HCT116 (cell line): ENCODE measurements around the gene CTNNA2.

Source experiments
- CEBPB ChIP-seq: IDR thresholded peaks from 2 replicates; pipeline ENCODE4 v1.6.1; 2012; ENCODE audit warnings: low read depth
- CTCF ChIP-seq, 3 experiments: fragments of 200-600 bp in 1 of 3; sonication (generic) in 1 of 3; IDR thresholded peaks in 2 of 3; conservative IDR thresholded peaks in 1 of 3; 2 replicates each; pipeline ENCODE4 v1.5.1; 2012 to 2017; ENCODE audit warnings: low read depth in 2 of 3, low read length in 2 of 3, antibody characterized with exemption in 1 of 3, borderline replicate concordance in 1 of 3, control low read depth in 1 of 3, mild to moderate bottlenecking in 1 of 3, mixed read lengths in 1 of 3, mixed run types in 1 of 3, moderate library complexity in 1 of 3; ENCODE audit not compliant: insufficient read depth in 1 of 3
- ELF1 ChIP-seq: IDR thresholded peaks from 2 replicates; pipeline ENCODE4 v1.6.1; 2012; ENCODE audit warnings: low read depth, borderline replicate concordance
- EZH2 ChIP-seq: fragments of 200-600 bp; sonication (generic); IDR thresholded peaks from 2 replicates; pipeline ENCODE4 v1.6.1; 2017; ENCODE audit warnings: antibody characterized with exemption, mixed run types
- EZH2phosphoT487 ChIP-seq: fragments of 200-600 bp; IDR thresholded peaks from 2 replicates; pipeline ENCODE4 v1.6.1; 2018; ENCODE audit warnings: antibody characterized with exemption, borderline replicate concordance
- JUND ChIP-seq: IDR thresholded peaks from 2 replicates; pipeline ENCODE4 v1.6.1; 2012
- POLR2A ChIP-seq: IDR thresholded peaks from 2 replicates; pipeline ENCODE4 v1.7.0; 2011; ENCODE audit warnings: borderline replicate concordance; ENCODE audit not compliant: insufficient read depth, insufficient read length; ENCODE audit errors: extremely low read depth
- POLR2AphosphoS5 ChIP-seq: IDR thresholded peaks from 2 replicates; pipeline ENCODE4 v1.6.1; 2011; ENCODE audit warnings: mild to moderate bottlenecking, low read depth, low read length, moderate library complexity
- SIN3A ChIP-seq: IDR thresholded peaks from 2 replicates; pipeline ENCODE4 v1.6.1; 2012; ENCODE audit warnings: low read depth
- SP1 ChIP-seq: IDR thresholded peaks from 2 replicates; pipeline ENCODE4 v1.6.1; 2012; ENCODE audit warnings: low read depth
- YY1 ChIP-seq: IDR thresholded peaks from 2 replicates; pipeline ENCODE4 v1.6.1; 2011; ENCODE audit warnings: low read length, low read depth, moderate library complexity, mild to moderate bottlenecking; ENCODE audit not compliant: insufficient replicate concordance; ENCODE audit errors: extremely low read depth
- ZBTB33 ChIP-seq: IDR thresholded peaks from 2 replicates; pipeline ENCODE4 v1.6.1; 2011; ENCODE audit warnings: mild to moderate bottlenecking, low read length, moderate library complexity; ENCODE audit not compliant: insufficient replicate concordance; ENCODE audit errors: extremely low read depth
- ZFX ChIP-seq: fragments of 450-650 bp; IDR thresholded peaks from 2 replicates; pipeline ENCODE4 v1.6.1; 2017
- ZNF274 ChIP-seq: fragments of 200-500 bp; sonication (Bioruptor generic); IDR thresholded peaks from 2 replicates; pipeline ENCODE4 v1.6.1; 2014; ENCODE audit warnings: mild to moderate bottlenecking, low read depth, low read length, inconsistent platforms

- TF ChIP-seq CTCF (IDR thresholded peaks at IDR 0.05 in 2 of 3, conservative IDR thresholded peaks at IDR 0.05 in 1 of 3; ENCODE audit: borderline replicate concordance in 1 of 3, insufficient read depth in 1 of 3, low read depth in 2 of 3, low read length in 2 of 3) (no peak), EZH2phosphoT487 (no peak), POLR2A (no peak), JUND (no peak), SIN3A (no peak), YY1 (no peak), ZBTB33 (no peak), POLR2AphosphoS5 (no peak), ELF1 (no peak), SP1 (no peak), ZNF274 (no peak), EZH2 (no peak), ZFX (no peak), CEBPB (no peak)
Measured at GRCh38 chr2:79621755-79622154, 108.9 kb downstream of the CTNNA2 start.
